Activated CD4-positive, alpha-beta T cell treated with anti-CD3 and anti-CD28 coated beads, Interleukin-2, Interleukin-6, amounts not matched to agents 100 ng/mL and 50 ng/mL, durations not matched to agents 16 hours and 8 hours (primary cell): ENCODE measurements around the gene QRICH1.

Source experiments
- DNase-seq: peaks from one replicate; pipeline ENCODE4 v3.0.0-alpha.2; 2020

The QRICH1 gene

DNA sequence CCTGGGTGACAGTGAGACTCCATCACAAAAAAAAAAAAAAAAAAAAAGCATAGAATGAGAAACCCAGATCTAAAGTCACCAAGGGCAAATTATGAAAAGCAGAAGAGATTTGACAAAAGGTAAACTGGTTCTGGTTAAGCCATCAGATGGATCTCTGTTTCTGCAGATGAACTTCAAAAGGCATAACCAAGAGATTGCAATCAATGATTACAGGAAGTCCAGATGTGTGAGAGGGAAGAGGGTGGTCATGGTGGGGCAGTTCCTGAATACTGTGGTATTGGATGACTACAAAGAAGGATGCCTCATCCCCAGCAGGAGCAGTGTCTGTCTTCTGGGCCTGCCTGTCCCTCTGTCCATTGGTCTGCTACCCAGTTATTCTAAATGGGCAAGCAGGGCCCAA lies 100.0 kb downstream of the QRICH1 start:
- DNase-seq: no peak

DNA sequence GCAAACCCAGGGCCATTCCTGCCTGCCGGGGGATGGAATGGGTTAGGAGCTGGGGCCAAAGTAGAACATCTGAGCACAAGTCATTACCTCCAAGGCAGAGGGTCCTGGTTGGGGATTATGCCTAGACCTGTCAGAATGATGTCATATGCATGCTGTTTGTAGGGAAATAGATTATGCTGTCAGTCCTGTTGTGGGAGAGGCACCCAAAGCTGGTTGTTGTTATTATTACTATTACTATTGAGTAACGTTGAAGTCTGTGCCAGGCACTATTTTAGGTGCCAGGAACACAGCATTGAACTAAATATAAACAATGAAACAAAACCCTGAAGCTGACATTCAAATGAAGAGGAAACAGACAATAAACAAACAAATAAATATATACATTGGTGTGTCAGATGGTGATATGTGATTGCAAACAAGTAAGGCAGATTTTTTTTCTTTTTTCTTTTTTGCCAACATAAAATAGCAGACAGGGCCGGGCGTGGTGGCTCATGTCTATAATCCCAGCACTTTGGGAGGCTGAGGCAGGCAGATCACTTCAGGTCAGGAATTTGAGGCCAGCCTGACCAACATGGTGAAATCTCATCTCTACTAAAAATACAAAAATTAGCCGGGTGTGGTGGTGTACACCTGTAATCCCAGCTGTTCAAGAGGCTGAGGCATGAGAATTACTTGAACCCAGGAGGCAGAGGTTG lies 101.9 kb downstream of the QRICH1 start:
- DNase-seq: no peak

DNA sequence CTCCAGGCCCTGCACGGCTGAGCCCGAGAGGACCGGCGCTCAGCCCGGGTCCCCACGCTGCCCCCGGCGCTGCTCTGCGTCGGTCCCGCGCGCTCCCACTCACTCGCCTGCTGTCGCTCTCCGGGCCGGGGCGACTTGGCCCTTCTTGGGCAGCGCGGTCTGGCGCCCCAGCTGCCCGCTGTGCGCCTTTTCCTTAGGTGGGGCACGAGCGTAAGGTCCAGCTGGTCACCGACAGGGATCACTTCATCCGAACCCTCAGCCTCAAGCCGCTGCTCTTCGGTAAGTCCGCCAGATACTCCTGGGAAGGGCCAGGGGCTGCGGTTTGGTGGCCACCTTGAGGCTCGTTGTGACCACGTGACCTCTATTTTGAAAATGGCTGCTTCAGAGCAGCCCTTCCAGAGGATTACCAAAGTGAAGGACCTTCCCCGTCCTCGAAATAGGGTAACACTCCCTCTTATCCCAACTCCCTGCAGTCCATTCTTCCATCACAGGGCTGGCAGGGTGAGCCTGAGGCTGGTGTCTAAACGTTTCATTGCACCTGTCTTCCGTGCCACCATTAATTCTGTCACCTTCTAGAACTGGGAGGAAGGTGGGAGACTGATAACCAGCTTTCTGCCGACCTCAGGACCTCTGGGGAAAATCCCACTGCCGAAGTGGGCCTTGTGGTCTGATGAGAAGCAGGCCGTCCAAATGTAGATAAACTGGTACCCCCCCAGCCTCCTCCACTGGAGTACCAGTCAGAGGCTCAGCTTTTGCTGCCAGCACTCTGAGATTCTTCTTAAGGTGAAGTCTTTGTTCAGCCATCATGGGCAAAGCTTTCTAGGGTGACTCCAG lies 103.0 kb downstream of the QRICH1 start:
- DNase-seq: peak; percentile 61

DNA sequence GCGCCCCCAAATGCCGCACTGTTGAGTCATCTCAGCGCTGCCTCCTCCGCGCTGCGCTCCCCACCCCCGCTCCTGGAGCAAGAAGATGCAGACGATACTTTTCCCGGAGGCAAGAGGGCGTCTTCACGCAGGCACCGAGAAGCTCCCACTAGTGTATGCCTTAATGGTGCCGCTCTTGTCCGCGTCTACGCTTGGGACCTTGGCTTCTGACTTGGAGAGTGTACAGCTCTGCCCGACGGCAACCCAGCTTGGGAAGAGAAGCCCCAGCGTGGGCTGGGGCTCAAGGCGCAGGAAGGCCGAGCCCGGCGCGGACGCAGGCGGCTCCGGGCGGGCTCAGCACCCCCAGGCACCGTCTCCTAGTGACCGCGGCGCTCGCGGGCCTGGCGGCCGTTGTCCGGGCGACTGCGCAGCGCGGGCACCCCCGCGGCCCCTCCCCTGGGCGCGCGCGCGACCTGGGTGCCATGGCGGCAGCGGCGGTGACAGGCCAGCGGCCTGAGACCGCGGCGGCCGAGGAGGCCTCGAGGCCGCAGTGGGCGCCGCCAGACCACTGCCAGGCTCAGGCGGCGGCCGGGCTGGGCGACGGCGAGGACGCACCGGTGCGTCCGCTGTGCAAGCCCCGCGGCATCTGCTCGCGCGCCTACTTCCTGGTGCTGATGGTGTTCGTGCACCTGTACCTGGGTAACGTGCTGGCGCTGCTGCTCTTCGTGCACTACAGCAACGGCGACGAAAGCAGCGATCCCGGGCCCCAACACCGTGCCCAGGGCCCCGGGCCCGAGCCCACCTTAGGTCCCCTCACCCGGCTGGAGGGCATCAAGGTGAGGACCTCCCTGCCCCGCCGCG lies 103.9 kb downstream of the QRICH1 start, which contains the start of gene P4HTM:
TSS of gene P4HTM (plus strand) at position 446 of the 840 bp plus-strand sequence. CDS start at position 462, 16 bp downstream.
- DNase-seq: peak; percentile 87

DNA sequence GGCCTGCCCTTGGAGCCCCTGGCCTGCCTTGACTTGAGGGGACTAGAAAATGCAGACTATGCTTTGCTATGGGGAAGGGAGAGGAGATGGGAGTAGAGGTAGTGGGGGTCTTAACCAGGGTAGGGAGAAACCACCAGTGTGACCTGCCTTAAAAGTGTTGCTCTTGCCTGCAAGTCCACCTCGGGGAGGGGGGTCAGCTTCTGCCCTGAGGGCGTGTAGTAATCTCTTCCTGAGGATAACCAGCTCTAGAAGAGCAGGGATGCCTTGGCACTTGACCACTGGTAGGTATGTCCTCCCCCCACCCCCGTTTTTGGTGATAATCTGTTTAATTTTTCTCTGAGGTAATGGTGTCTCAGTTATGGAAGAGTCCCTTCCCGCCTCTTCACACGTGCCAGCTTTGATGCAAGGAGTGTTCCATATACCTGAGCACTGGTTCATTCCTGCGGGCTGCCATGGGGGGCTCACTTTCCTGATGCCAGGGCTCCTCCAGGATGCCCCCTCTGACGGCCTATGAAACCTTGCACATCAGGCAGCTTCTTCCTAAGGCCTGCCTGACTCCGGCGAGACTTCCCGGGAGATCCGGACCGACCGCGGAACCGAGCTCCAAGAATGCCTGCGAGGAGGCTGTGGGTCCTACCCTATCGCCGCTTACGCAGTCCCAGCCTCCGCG lies 104.6 kb downstream of the QRICH1 start:
- peak; percentile 17 for DNase-seq

DNA sequence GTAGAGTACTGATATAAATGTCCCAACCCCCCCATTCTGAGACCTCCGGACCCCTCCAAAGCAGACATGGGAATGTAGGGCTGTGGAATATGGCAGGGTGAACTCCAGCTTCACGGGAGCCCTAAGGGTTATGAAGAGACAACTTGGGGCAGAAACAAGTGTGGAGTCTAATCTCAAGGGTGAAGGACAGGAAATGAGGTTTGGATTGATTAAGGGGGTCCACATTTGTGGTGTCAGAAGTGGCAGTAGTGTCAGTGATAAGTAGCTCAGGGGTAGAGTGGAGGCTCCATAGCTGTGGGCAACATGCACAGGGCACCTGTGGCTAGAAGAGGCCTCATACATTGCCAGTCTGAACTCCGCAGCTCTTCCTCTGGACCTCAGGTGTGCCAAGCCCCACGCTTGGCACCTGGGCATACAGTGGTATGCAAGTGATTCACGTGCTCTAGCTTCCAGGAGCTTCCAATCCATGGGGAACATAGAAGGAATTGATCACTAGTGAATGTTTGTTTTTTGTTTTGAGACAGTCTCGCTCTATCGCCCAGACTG lies 108.0 kb downstream of the QRICH1 start:
- no peak for DNase-seq

DNA sequence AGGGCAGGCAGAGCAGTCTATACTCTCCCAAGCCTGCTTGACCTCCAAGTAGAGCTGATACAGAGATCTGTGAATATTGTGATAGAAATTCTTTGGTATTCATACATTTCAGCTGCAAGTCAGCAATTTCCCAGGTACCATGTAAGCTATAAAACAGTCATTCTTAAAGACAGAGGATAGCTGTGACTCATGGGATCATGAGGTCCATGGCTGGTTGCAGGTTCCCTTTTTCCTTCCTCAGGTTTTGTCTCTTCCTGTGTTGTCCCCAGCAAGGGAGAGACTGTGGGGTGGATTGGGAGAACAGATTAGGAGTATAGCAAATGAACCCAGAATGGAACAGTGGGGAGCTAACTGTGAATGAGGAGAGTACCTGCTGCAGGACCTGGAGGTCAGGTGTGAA lies 109.2 kb downstream of the QRICH1 start:
- DNase-seq: no peak

DNA sequence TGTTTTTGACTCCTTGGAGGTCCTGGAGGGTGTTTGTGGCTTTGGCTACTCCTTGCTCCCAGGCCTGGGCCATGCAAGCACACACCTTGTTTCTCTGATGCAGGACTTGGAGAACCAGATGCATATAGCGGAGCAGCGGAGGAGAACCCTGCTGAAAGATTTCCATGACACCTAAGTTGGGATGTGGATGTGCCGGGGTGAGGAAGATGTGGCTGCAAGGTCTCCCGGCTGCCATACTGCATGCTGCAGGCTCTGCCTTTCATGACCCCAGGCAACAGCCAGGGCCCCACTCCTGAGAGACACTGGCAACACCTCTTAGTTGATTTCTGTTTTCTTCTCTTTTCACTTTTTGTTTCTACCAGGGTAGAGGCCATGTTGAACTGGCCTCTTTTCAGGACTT lies 110.8 kb downstream of the QRICH1 start:
- DNase-seq: no peak

DNA sequence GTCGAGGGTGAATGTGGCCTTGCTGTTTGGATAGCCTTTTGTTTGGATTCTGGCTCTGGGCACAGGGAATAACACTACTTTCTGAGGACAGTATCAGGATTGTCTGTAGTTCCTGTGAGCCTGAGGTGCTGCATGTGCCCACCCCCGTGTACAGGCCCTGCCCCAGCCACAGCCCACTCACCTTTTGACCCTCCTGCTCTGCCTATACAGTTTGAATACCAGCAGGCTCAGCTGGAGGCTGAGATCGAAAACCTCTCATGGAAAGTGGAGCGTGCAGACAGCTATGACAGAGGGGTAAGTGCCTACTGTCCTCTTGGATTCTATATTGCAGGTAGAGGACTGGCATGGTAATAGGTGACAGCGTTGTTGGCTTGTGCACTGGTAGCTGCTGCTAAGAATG lies 111.2 kb downstream of the QRICH1 start:
- no peak for DNase-seq

DNA sequence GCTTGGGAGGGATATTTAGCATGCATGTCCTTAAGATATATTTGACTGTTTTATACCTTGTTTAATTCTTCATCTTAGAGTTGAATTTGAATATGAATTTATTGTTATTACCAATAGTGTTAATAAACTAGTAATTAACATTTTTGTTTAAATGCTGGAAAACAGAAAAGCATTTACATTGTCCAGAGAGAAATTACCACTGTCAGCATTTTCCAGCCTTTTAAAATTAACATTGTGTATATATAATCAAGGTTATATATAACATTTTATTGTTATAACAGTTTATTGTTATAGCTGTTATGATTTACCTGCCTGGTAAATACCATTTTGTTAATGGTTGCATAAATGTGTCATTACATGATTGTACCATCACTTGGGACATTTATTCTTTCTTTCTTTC lies 111.9 kb downstream of the QRICH1 start:
- no peak for DNase-seq

DNA sequence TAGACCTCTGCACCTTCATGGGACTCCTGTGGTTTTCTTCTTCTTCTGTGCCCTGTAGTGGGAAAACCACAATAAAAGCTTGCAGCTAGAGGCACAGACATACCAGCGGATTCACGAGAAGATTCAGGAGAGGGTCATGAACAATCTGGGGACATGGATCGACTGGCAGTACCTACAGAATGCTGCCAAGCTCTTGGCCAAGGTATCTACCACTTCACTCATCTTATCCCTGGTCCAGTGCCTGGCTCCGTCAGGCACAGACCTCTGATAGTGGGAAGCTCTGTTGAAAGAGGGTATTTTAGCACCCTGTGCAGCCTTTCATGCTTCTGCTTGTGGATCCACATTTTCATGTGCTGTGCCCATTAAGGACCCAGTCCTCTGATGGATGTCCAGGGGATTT lies 113.6 kb downstream of the QRICH1 start:
- no peak for DNase-seq
